SK-N-SH treated with all-trans-retinoic acid at 6 μM for 48 hours (cell line): ENCODE data around the gene TPRG1.

ENCODE experiments used
- ARNTL ChIP-seq: fragments of 450-650 bp; formaldehyde crosslinking; IDR thresholded peaks from 2 replicates; pipeline ENCODE4 v1.5.0; 2020; ENCODE audit warnings: low read depth, mild to moderate bottlenecking, moderate library complexity, borderline replicate concordance
- CREB5 ChIP-seq: fragments of 250-450 bp; sonication (Bioruptor Pico); IDR thresholded peaks from 2 replicates; pipeline ENCODE4 v1.5.1; 2020; ENCODE audit warnings: low read depth, mild to moderate bottlenecking, moderate library complexity
- CSRNP3 ChIP-seq: fragments of 250-450 bp; sonication (Bioruptor Pico); IDR thresholded peaks from 2 replicates; pipeline ENCODE4 v1.5.1; 2021; ENCODE audit warnings: mild to moderate bottlenecking, moderate library complexity
- ESRRG ChIP-seq: fragments of 250-450 bp; sonication (Bioruptor Pico); IDR thresholded peaks from 2 replicates; pipeline ENCODE4 v1.6.1; 2021; ENCODE audit warnings: mild to moderate bottlenecking
- ISL1 ChIP-seq: fragments of 250-450 bp; sonication (Bioruptor Pico); IDR thresholded peaks from 2 replicates; pipeline ENCODE4 v2.1.2; 2022; ENCODE audit warnings: mild to moderate bottlenecking, moderate library complexity
- PATZ1 ChIP-seq: fragments of 250-450 bp; sonication (Bioruptor Pico); IDR thresholded peaks from 2 replicates; pipeline ENCODE4 v1.8.0; 2020; ENCODE audit warnings: mild to moderate bottlenecking, moderate library complexity, borderline replicate concordance
- RARB ChIP-seq: fragments of 250-450 bp; sonication (Bioruptor Pico); IDR thresholded peaks from 2 replicates; pipeline ENCODE4 v1.8.0; 2021; ENCODE audit warnings: mild to moderate bottlenecking, moderate library complexity
- TCF4 ChIP-seq: fragments of 250-450 bp; sonication (Bioruptor Pico); IDR thresholded peaks from 2 replicates; pipeline ENCODE4 v1.8.0; 2021; ENCODE audit warnings: mild to moderate bottlenecking, moderate library complexity, borderline replicate concordance
- TOX ChIP-seq: fragments of 250-450 bp; sonication (Bioruptor Pico); IDR thresholded peaks from 2 replicates; pipeline ENCODE4 v1.8.0; 2021; ENCODE audit warnings: mild to moderate bottlenecking, moderate library complexity, borderline replicate concordance
- ZC3H10 ChIP-seq: fragments of 250-450 bp; sonication (Bioruptor Pico); IDR thresholded peaks from 2 replicates; pipeline ENCODE4 v1.5.1; 2021; ENCODE audit warnings: mild to moderate bottlenecking, moderate library complexity
- ZFP3 ChIP-seq: fragments of 250-450 bp; sonication (Bioruptor Pico); IDR thresholded peaks from 2 replicates; pipeline ENCODE4 v1.5.0; 2020; ENCODE audit warnings: mild to moderate bottlenecking, moderate library complexity
- ZFP30 ChIP-seq: fragments of 450-650 bp; formaldehyde crosslinking; IDR thresholded peaks from 2 replicates; pipeline ENCODE4 v1.5.0; 2022; ENCODE audit warnings: mild to moderate bottlenecking, moderate library complexity
- ZNF565 ChIP-seq: fragments of 450-650 bp; formaldehyde crosslinking; conservative IDR thresholded peaks from 2 replicates; pipeline ENCODE4 v1.5.0; 2020; ENCODE audit warnings: low read depth, mild to moderate bottlenecking, moderate library complexity

- TF ChIP-seq ZNF565 (CRISPR knock-in tag) (no peak), RARB (CRISPR knock-in tag) (no peak), ISL1 (CRISPR knock-in tag) (no peak), PATZ1 (CRISPR knock-in tag) (no peak), ARNTL (CRISPR knock-in tag) (no peak), ZFP3 (no peak), TOX (CRISPR knock-in tag) (no peak), TCF4 (CRISPR knock-in tag) (no peak), ZC3H10 (CRISPR knock-in tag) (no peak), ZFP30 (CRISPR knock-in tag) (no peak), CREB5 (CRISPR knock-in tag) (no peak), ESRRG (CRISPR knock-in tag) (no peak), CSRNP3 (CRISPR knock-in tag) (no peak)
Measured at GRCh38 chr3:189258261-189258660, 86.5 kb downstream of the TPRG1 start.
